Measurements from ENCODE around the gene LMBRD2.

The LMBRD2 gene

DNA sequence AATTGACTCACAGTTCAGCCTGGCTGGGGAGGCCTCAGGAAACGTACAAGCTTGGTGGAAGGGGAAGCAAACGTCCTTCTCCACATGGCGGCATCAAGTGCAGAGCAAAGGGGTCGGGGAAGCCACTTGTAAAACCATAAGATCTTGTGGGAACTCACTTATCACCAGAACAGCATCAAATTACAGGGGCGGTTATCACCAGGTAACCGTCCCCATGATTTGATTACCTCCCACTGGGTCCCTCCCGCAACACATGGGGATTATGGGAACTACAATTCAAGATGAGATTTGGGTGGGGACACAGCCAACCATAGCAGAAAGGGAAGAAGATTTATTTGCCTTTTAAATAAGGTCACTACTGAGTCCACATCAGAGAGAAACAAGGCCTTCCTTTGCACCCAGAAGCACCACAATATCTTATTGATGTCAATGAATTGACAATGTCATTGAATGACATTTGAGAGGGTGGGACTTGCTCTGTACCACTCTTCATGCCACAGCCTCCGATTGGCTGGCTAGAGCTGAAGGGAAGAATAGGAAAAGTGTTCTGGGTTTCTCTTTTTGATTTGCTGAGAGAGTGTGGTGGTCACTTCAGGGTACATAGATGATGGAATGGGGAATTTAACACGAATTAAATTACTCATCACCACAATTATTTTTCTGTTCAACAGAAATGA is 11.3 kb upstream of the LMBRD2 start:
- no peak overlapping the region for H3K4me3 ChIP-seq (ENCODE audit: control insufficient read depth, low read depth, low read length)
- TF ChIP-seq, protein P1, sequence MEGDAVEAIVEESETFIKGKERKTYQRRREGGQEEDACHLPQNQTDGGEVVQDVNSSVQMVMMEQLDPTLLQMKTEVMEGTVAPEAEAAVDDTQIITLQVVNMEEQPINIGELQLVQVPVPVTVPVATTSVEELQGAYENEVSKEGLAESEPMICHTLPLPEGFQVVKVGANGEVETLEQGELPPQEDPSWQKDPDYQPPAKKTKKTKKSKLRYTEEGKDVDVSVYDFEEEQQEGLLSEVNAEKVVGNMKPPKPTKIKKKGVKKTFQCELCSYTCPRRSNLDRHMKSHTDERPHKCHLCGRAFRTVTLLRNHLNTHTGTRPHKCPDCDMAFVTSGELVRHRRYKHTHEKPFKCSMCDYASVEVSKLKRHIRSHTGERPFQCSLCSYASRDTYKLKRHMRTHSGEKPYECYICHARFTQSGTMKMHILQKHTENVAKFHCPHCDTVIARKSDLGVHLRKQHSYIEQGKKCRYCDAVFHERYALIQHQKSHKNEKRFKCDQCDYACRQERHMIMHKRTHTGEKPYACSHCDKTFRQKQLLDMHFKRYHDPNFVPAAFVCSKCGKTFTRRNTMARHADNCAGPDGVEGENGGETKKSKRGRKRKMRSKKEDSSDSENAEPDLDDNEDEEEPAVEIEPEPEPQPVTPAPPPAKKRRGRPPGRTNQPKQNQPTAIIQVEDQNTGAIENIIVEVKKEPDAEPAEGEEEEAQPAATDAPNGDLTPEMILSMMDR (IDR thresholded peaks at IDR 0.05; ENCODE audit: control insufficient read depth, insufficient read depth, low read depth, low read length, missing control alignments), result no peak
- no peak for DNase-seq (ENCODE audit: low read depth)

DNA sequence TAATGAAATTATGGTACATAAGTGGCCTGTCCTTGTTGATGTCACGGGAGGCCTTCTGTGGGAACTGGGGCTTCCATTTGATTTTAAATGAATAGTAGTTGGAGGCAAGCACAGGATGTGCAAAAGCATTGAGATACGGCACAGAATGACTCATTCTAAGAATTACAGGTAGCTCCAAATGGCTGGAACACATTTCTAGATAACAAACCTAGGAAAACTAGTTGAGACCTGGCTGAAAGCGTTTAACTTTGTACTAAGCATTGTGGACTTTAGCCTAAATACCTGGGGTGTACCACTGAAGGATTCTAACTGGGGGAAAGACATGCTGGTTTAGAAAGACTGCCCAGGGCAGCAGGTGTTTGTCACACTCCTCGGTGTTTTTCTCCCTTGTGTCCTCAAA is 9.7 kb upstream of the LMBRD2 start:
- DNase-seq (ENCODE audit: low read depth), result no peak
- no peak overlapping the region for H3K4me3 ChIP-seq (ENCODE audit: control insufficient read depth, low read depth, low read length)
- TF ChIP-seq, protein P1 (IDR thresholded peaks at IDR 0.05; ENCODE audit: control insufficient read depth, insufficient read depth, low read depth, low read length, missing control alignments), result no peak

GRCh38 chr5:36160617-36161016 is 8.9 kb upstream of the LMBRD2 start:
- TF ChIP-seq, protein P1 (IDR thresholded peaks at IDR 0.05; ENCODE audit: control insufficient read depth, insufficient read depth, low read depth, low read length, missing control alignments), result no peak
- no peak for DNase-seq (ENCODE audit: low read depth)
- H3K4me3 ChIP-seq (ENCODE audit: control insufficient read depth, low read depth, low read length), result no peak overlapping the region

DNA sequence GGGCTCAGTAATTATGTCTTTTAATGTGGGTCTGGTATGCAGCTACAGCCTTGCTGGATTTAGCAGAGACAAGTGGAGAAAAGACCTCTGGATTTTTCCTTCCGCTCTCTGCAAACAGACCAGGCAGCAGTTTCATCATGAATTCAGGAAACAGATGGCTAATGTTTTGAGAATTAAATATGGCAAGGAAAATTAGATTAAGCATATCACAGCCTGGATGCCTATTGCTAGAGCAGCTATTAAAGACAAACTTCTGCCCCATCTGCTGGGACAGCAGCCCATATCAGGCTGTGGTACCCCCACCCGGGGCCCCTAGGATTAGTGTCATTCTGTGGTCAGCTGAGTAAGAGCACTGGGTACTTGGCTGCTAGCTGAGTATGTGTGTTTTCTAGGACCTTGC is 6.5 kb upstream of the LMBRD2 start:
- no peak for DNase-seq (ENCODE audit: low read depth)
- no peak overlapping the region for H3K4me3 ChIP-seq (ENCODE audit: control insufficient read depth, low read depth, low read length)
- TF ChIP-seq, protein P1 (IDR thresholded peaks at IDR 0.05; ENCODE audit: control insufficient read depth, insufficient read depth, low read depth, low read length, missing control alignments), result no peak

GRCh38 chr5:36156619-36157018 is 4.9 kb upstream of the LMBRD2 start:
- no peak overlapping the region for H3K4me3 ChIP-seq (ENCODE audit: control insufficient read depth, low read depth, low read length)
- TF ChIP-seq, protein P1 (IDR thresholded peaks at IDR 0.05; ENCODE audit: control insufficient read depth, insufficient read depth, low read depth, low read length, missing control alignments), result no peak
- DNase-seq (ENCODE audit: low read depth), result peak; percentile 34

DNA sequence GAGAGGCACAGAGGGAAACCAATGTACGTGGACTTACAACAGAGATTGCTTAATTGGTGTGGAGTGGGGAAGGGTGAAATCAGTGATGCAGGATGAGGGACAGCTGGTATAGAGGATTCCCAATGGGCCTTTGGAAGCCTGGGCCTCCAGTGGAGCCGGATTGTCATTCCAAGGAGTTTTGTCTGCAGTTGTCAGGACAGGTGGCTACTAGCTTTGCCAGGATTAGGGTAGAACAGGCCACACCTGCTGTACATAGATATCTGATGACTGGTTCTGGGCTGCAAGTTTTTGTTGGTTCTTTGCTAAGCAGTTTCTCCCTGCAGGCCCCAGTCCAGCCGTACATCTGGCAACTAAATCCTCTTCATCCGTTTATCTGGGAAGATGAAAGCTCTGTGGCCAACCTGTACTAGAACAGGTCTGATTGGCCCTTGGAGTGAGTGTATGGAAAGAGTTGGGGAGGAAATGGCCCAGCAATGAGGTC is 4.5 kb upstream of the LMBRD2 start:
- no peak overlapping the region for H3K4me3 ChIP-seq (ENCODE audit: control insufficient read depth, low read depth, low read length)
- no peak for DNase-seq (ENCODE audit: low read depth)
- TF ChIP-seq, protein P1 (IDR thresholded peaks at IDR 0.05; ENCODE audit: control insufficient read depth, insufficient read depth, low read depth, low read length, missing control alignments), result no peak

Data from AG09309 (cell line).